ENCODE measurements around the gene RASL11A.

- no peak for TF ChIP-seq CTCF (IDR thresholded peaks at IDR 0.05)
- no peak for TF ChIP-seq MAX (IDR thresholded peaks at IDR 0.05; ENCODE audit: low read depth)
These were observed 6.4 kb upstream of the RASL11A start for GRCh38 chr13:27264181-27264580.
